ENCODE data around the gene THBS1. TPM values are rescaled to one million over a fixed set of nuclear protein-coding genes. Genes with fewer than 3 reads are reported as not detected.

Gene THBS1
- total RNA-seq, 2 donors from 2014 or later = 0.46 to 7.5 TPM

GRCh38 chr15:39556461-39556860 lies 24.4 kb upstream of the THBS1 start:
- H3K27ac Mint-ChIP-seq = no peak overlapping the region
- H3K36me3 Mint-ChIP-seq = no peaks in the 10 kb centered on the region
- H3K9me3 Mint-ChIP-seq = no peaks in the 10 kb centered on the region
- ATAC-seq = no peak
- no peak for DNase-seq (ENCODE audit: low spot score in 2 of 2)

GRCh38 chr15:39558421-39558820 lies 22.5 kb upstream of the THBS1 start:
- Mint-ChIP-seq H3K36me3 (no peaks in the 10 kb centered on the region), H3K9me3 (no peaks in the 10 kb centered on the region), H3K27ac (no peak overlapping the region)
- DNase-seq (ENCODE audit: low spot score in 2 of 2) (no peak), ATAC-seq (no peak)

- DNase-seq (ENCODE audit: low spot score in 2 of 2) (no peak), ATAC-seq (no peak)
- Mint-ChIP-seq H3K27ac (no peak overlapping the region), H3K9me3 (no peaks in the 10 kb centered on the region), H3K36me3 (no peaks in the 10 kb centered on the region)
Observed at GRCh38 chr15:39564972-39565665, 15.8 kb upstream of the THBS1 start.

- DNase-seq (ENCODE audit: low spot score in 2 of 2) = no peak
- H3K36me3 Mint-ChIP-seq = no peaks in the 10 kb centered on the region
- no peaks in the 10 kb centered on the region for H3K9me3 Mint-ChIP-seq
- no peak for ATAC-seq
- no peak overlapping the region for H3K27ac Mint-ChIP-seq
Observed at GRCh38 chr15:39565851-39566250, 15.0 kb upstream of the THBS1 start.

- ATAC-seq = no peak
- no peak for DNase-seq (ENCODE audit: low spot score in 2 of 2)
- Mint-ChIP-seq H3K27ac (no peak overlapping the region), H3K36me3 (no peaks in the 10 kb centered on the region), H3K9me3 (no peaks in the 10 kb centered on the region)
Observed at GRCh38 chr15:39573287-39573686, 7.6 kb upstream of the THBS1 start.

- Mint-ChIP-seq H3K36me3 (no peaks in the 10 kb centered on the region), H3K27ac (no peak overlapping the region), H3K9me3 (no peaks in the 10 kb centered on the region)
- ATAC-seq = no peak
- DNase-seq (ENCODE audit: low spot score in 2 of 2) = no peak
Observed at GRCh38 chr15:39573844-39574243, 7.0 kb upstream of the THBS1 start.

GRCh38 chr15:39574427-39574826 lies 6.5 kb upstream of the THBS1 start:
- Mint-ChIP-seq H3K36me3 (no peaks in the 10 kb centered on the region), H3K27ac (no peak overlapping the region), H3K9me3 (no peaks in the 10 kb centered on the region)
- DNase-seq (ENCODE audit: low spot score in 2 of 2) (no peak), ATAC-seq (no peak)

GRCh38 chr15:39575180-39575579 lies 5.7 kb upstream of the THBS1 start:
- no peak for DNase-seq (ENCODE audit: low spot score in 2 of 2)

GRCh38 chr15:39578851-39579486 lies 1.9 kb upstream of the THBS1 start:
- no peak overlapping the region for H3K27ac Mint-ChIP-seq
- no peak for ATAC-seq

More at GRCh38 chr15:39575180-39575579, 5.7 kb upstream of the THBS1 start:
- no peak overlapping the region for H3K27ac Mint-ChIP-seq
- no peak for ATAC-seq
- no peaks in the 10 kb centered on the region for H3K9me3 Mint-ChIP-seq
- no peaks in the 10 kb centered on the region for H3K36me3 Mint-ChIP-seq

GRCh38 chr15:39579487-39580116 lies 1.3 kb upstream of the THBS1 start:
- no peaks in the 10 kb centered on the region for H3K9me3 Mint-ChIP-seq
- peak overlapping the region in 1 of 2 donors; percentile 55 for H3K27ac Mint-ChIP-seq
- H3K36me3 Mint-ChIP-seq = no peaks in the 10 kb centered on the region
- DNase-seq (ENCODE audit: low spot score in 2 of 2) = no peak
- no peak for ATAC-seq

More at GRCh38 chr15:39578851-39579486, 1.9 kb upstream of the THBS1 start:
- no peak for DNase-seq (ENCODE audit: low spot score in 2 of 2)
- no peaks in the 10 kb centered on the region for H3K9me3 Mint-ChIP-seq
- H3K36me3 Mint-ChIP-seq = no peaks in the 10 kb centered on the region

- Mint-ChIP-seq H3K27ac (no peak overlapping the region), H3K36me3 (no peaks in the 10 kb centered on the region), H3K9me3 (no peaks in the 10 kb centered on the region)
- ATAC-seq (peak; percentile 87 to 89), DNase-seq (ENCODE audit: low spot score in 2 of 2) (peak; percentile 75 to 97)
Observed at GRCh38 chr15:39580117-39580484, 778 bp upstream of the THBS1 start.

- no peaks in the 10 kb centered on the region for H3K36me3 Mint-ChIP-seq
- no peaks in the 10 kb centered on the region for H3K9me3 Mint-ChIP-seq
- ATAC-seq (peak in 1 of 2 donors; percentile 25), DNase-seq (ENCODE audit: low spot score in 2 of 2) (no peak)
- H3K27ac Mint-ChIP-seq = no peak overlapping the region
Observed at GRCh38 chr15:39581242-39581792, 438 bp downstream of the THBS1 start.

GRCh38 chr15:39581793-39582285 lies 960 bp downstream of the THBS1 start:
- no peak overlapping the region for H3K27ac Mint-ChIP-seq
- H3K9me3 Mint-ChIP-seq = no peaks in the 10 kb centered on the region
- no peaks in the 10 kb centered on the region for H3K36me3 Mint-ChIP-seq
- DNase-seq (ENCODE audit: low spot score in 2 of 2) (no peak), ATAC-seq (no peak)

- DNase-seq (ENCODE audit: low spot score in 2 of 2) (no peak), ATAC-seq (no peak)
- Mint-ChIP-seq H3K27ac (no peak overlapping the region), H3K9me3 (no peaks in the 10 kb centered on the region), H3K36me3 (no peaks in the 10 kb centered on the region)
Observed at GRCh38 chr15:39582286-39582976, 1.6 kb downstream of the THBS1 start.

GRCh38 chr15:39582977-39583595 lies 2.2 kb downstream of the THBS1 start:
- no peak for DNase-seq (ENCODE audit: low spot score in 2 of 2)
- Mint-ChIP-seq H3K27ac (no peak overlapping the region), H3K36me3 (no peaks in the 10 kb centered on the region), H3K9me3 (no peaks in the 10 kb centered on the region)
- ATAC-seq = no peak

- H3K9me3 Mint-ChIP-seq = no peaks in the 10 kb centered on the region
- ATAC-seq (no peak), DNase-seq (ENCODE audit: low spot score in 2 of 2) (peak in 1 of 2 donors; percentile 58)
- no peaks in the 10 kb centered on the region for H3K36me3 Mint-ChIP-seq
- no peak overlapping the region for H3K27ac Mint-ChIP-seq
Observed at GRCh38 chr15:39583596-39584265, 2.9 kb downstream of the THBS1 start.
